NCI-H1105 treated with DMSO at 0.1 percent for 48 hours (cell line): ENCODE results near the gene ADGRE1.

Experiments used
- DNase-seq: peaks from one replicate; lab custom pipeline; 2025; lab: John Stamatoyannopoulos, UW

Gene ADGRE1

GRCh38 chr19:6877766-6878165 lies 9.6 kb upstream of the ADGRE1 start:
- DNase-seq, result no peak

- no peak for DNase-seq
Observed at GRCh38 chr19:6886277-6886897, 992 bp upstream of the ADGRE1 start.

GRCh38 chr19:6888967-6889366 lies 1.6 kb downstream of the ADGRE1 start:
- DNase-seq, result no peak

GRCh38 chr19:6890401-6890913 lies 3.1 kb downstream of the ADGRE1 start:
- DNase-seq, result no peak

- no peak for DNase-seq
Observed at GRCh38 chr19:6890938-6891337, 3.6 kb downstream of the ADGRE1 start.

GRCh38 chr19:6891761-6892385 lies 4.5 kb downstream of the ADGRE1 start:
- no peak for DNase-seq

- no peak for DNase-seq
Observed at GRCh38 chr19:6894313-6894712, 6.9 kb downstream of the ADGRE1 start.

GRCh38 chr19:6903446-6903845 lies 16.1 kb downstream of the ADGRE1 start:
- no peak for DNase-seq

GRCh38 chr19:6906559-6907060 lies 19.2 kb downstream of the ADGRE1 start:
- no peak for DNase-seq

GRCh38 chr19:6911523-6911922 lies 24.1 kb downstream of the ADGRE1 start:
- DNase-seq, result no peak

- no peak for DNase-seq
Observed at GRCh38 chr19:6914321-6914720, 26.9 kb downstream of the ADGRE1 start.

- DNase-seq, result no peak
Observed at GRCh38 chr19:6916952-6917351, 29.6 kb downstream of the ADGRE1 start.

GRCh38 chr19:6925386-6925785 lies 38.0 kb downstream of the ADGRE1 start:
- no peak for DNase-seq

- DNase-seq, result no peak
Observed at GRCh38 chr19:6925801-6926751, 38.7 kb downstream of the ADGRE1 start.

- DNase-seq, result no peak
Observed at GRCh38 chr19:6930190-6930589, 42.8 kb downstream of the ADGRE1 start.

GRCh38 chr19:6935069-6935468 lies 47.7 kb downstream of the ADGRE1 start:
- no peak for DNase-seq

- no peak for DNase-seq
Observed at GRCh38 chr19:6935618-6936017, 48.2 kb downstream of the ADGRE1 start.

GRCh38 chr19:6945733-6946132 lies 58.4 kb downstream of the ADGRE1 start:
- no peak for DNase-seq

- no peak for DNase-seq
Observed at GRCh38 chr19:6947745-6948144, 60.4 kb downstream of the ADGRE1 start.

GRCh38 chr19:6948884-6949283 lies 61.5 kb downstream of the ADGRE1 start:
- no peak for DNase-seq

GRCh38 chr19:6952956-6953355 lies 65.6 kb downstream of the ADGRE1 start:
- DNase-seq, result no peak

GRCh38 chr19:6955082-6955481 lies 67.7 kb downstream of the ADGRE1 start:
- DNase-seq, result no peak

GRCh38 chr19:6956573-6956972 lies 69.2 kb downstream of the ADGRE1 start:
- no peak for DNase-seq
